ENCODE results near the gene C1QL4. TPM values are rescaled to one million over a fixed set of nuclear protein-coding genes. Genes with fewer than 3 reads are reported as not detected.
"Not testable (repeated sequence)": the region's sequence is repeated elsewhere in the genome, so short reads cannot be mapped to it uniquely, and the experiment has no call there.

Gene C1QL4
- total RNA-seq, 1 donor from 2014 or later: 0.20 TPM

GRCh38 chr12:49287876-49288275, 49.1 kb downstream of the C1QL4 start:
- Mint-ChIP-seq H3K27me3 (ENCODE audit: low read depth) (peaks cover 39% of the 10 kb centered on the region), H3K4me3 (no peak overlapping the region), H3K36me3 (no peaks in the 10 kb centered on the region), H3K4me1 (no peaks in the 10 kb centered on the region), H3K9me3 (no peaks in the 10 kb centered on the region), H3K27ac (no peak overlapping the region)
- no peak for TF ChIP-seq CTCF (IDR thresholded peaks at IDR 0.05; ENCODE audit: unreplicated experiment)
- DNase-seq (ENCODE audit: low spot score in 2 of 2, unreplicated experiment in 2 of 2): no peak

GRCh38 chr12:49284672-49285071, 52.3 kb downstream of the C1QL4 start:
- Mint-ChIP-seq H3K27ac (no peak overlapping the region), H3K27me3 (ENCODE audit: low read depth) (peaks cover 19% of the 10 kb centered on the region), H3K36me3 (no peaks in the 10 kb centered on the region), H3K4me1 (no peaks in the 10 kb centered on the region), H3K4me3 (no peak overlapping the region), H3K9me3 (no peaks in the 10 kb centered on the region)
- DNase-seq (ENCODE audit: low spot score in 2 of 2, unreplicated experiment in 2 of 2): no peak
- no peak for TF ChIP-seq CTCF (IDR thresholded peaks at IDR 0.05; ENCODE audit: unreplicated experiment)

- no peak for DNase-seq (ENCODE audit: low spot score in 2 of 2, unreplicated experiment in 2 of 2)
- no peaks in the 10 kb centered on the region for H3K9me3 Mint-ChIP-seq
- H3K4me1 Mint-ChIP-seq: no peaks in the 10 kb centered on the region
- H3K27ac Mint-ChIP-seq: no peak overlapping the region
- no peak for TF ChIP-seq CTCF (IDR thresholded peaks at IDR 0.05; ENCODE audit: unreplicated experiment)
- peaks cover 19% of the 10 kb centered on the region for H3K27me3 Mint-ChIP-seq (ENCODE audit: low read depth)
- H3K36me3 Mint-ChIP-seq: no peaks in the 10 kb centered on the region
- no peak overlapping the region for H3K4me3 Mint-ChIP-seq
These were observed 53.2 kb downstream of the C1QL4 start for GRCh38 chr12:49283541-49284429.

GRCh38 chr12:49282740-49283375, 54.1 kb downstream of the C1QL4 start:
- peaks cover 15% of the 10 kb centered on the region for H3K27me3 Mint-ChIP-seq (ENCODE audit: low read depth)
- not testable (repeated sequence) for DNase-seq (ENCODE audit: low spot score in 2 of 2, unreplicated experiment in 2 of 2); H3K36me3 Mint-ChIP-seq; H3K4me1 Mint-ChIP-seq; H3K27ac Mint-ChIP-seq; H3K4me3 Mint-ChIP-seq; H3K9me3 Mint-ChIP-seq

Other genes with a start within 250 kb of the C1QL4 start
- gene DHH, start 242.4 kb downstream of the C1QL4 start, total RNA-seq: 0.38 to 0.63 TPM (median 0.49 TPM) in 3 replicates
- gene LMBR1L, start 226.3 kb downstream of the C1QL4 start, total RNA-seq: 142 to 160 TPM (median 149 TPM) in 3 replicates
- gene TUBA1B, start 205.8 kb downstream of the C1QL4 start, total RNA-seq: 745 to 765 TPM (median 754 TPM) in 3 replicates
- gene TUBA1A, start 148.1 kb downstream of the C1QL4 start, total RNA-seq: 343 to 347 TPM (median 343 TPM) in 3 replicates
- 120 to 123 TPM (median 122 TPM) in 3 replicates for gene TUBA1C, start 72.1 kb downstream of the C1QL4 start, total RNA-seq
- 0.38 TPM in 1 of 3 replicates, not detected in the others for gene PRPH, start 42.0 kb downstream of the C1QL4 start, total RNA-seq
- 29.5 to 30.8 TPM (median 29.8 TPM) in 3 replicates for gene TROAP, start 13.9 kb downstream of the C1QL4 start, total RNA-seq
- gene DNAJC22, start 9.7 kb upstream of the C1QL4 start, total RNA-seq: 13.2 to 15.3 TPM (median 14.4 TPM) in 3 replicates
- 68.3 to 71.2 TPM (median 69.0 TPM) in 3 replicates for gene SPATS2, start 30.3 kb upstream of the C1QL4 start, total RNA-seq
- 1.8 to 2.5 TPM (median 2.3 TPM) in 3 replicates for gene KCNH3, start 201.8 kb upstream of the C1QL4 start, total RNA-seq
- 65.6 to 72.4 TPM (median 68.1 TPM) in 3 replicates for gene MCRS1, start 231.0 kb upstream of the C1QL4 start, total RNA-seq